KOPT-K1 (cell line): ENCODE data around the gene MX1.

Experiments used
- H3K27ac ChIP-seq: fragments of 200-600 bp; sonication (generic); 2 replicates; pipeline ENCODE4 v1.5.1; 2016; ENCODE audit warnings: antibody characterized with exemption, mild to moderate bottlenecking, low read depth, low read length; ENCODE audit not compliant: poor library complexity, severe bottlenecking
- H3K36me3 ChIP-seq: fragments of 200-600 bp; sonication (generic); 2 replicates; pipeline ENCODE4 v1.5.1; 2017; ENCODE audit warnings: antibody characterized with exemption, mild to moderate bottlenecking, low read length, moderate library complexity; ENCODE audit not compliant: insufficient read depth
- H3K9me3 ChIP-seq: fragments of 200-600 bp; sonication (generic); 2 replicates; pipeline ENCODE4 v1.5.1; 2017; ENCODE audit warnings: antibody characterized with exemption, low read length, mild to moderate bottlenecking; ENCODE audit not compliant: insufficient read depth, poor library complexity, severe bottlenecking

MX1 gene

GRCh38 chr21:41500931-41501381 lies 74.9 kb downstream of the MX1 start:
- Histone ChIP-seq H3K36me3 (no peaks in the 10 kb centered on the region), H3K27ac (no peak overlapping the region), H3K9me3 (no peaks in the 10 kb centered on the region)

GRCh38 chr21:41501919-41502318 lies 75.9 kb downstream of the MX1 start:
- Histone ChIP-seq H3K36me3 (no peaks in the 10 kb centered on the region), H3K27ac (no peak overlapping the region), H3K9me3 (no peaks in the 10 kb centered on the region)

GRCh38 chr21:41503331-41503730 lies 77.3 kb downstream of the MX1 start:
- no peaks in the 10 kb centered on the region for H3K9me3 ChIP-seq
- H3K27ac ChIP-seq: no peak overlapping the region
- no peaks in the 10 kb centered on the region for H3K36me3 ChIP-seq

GRCh38 chr21:41504030-41504429 lies 78.0 kb downstream of the MX1 start:
- Histone ChIP-seq H3K9me3 (no peaks in the 10 kb centered on the region), H3K27ac (no peak overlapping the region), H3K36me3 (no peaks in the 10 kb centered on the region)

- H3K27ac ChIP-seq: no peak overlapping the region
- H3K9me3 ChIP-seq: no peaks in the 10 kb centered on the region
- no peaks in the 10 kb centered on the region for H3K36me3 ChIP-seq
These were observed 80.1 kb downstream of the MX1 start for GRCh38 chr21:41506005-41506594.

GRCh38 chr21:41506611-41507520 lies 80.8 kb downstream of the MX1 start:
- no peak overlapping the region for H3K27ac ChIP-seq
- no peaks in the 10 kb centered on the region for H3K36me3 ChIP-seq
- no peaks in the 10 kb centered on the region for H3K9me3 ChIP-seq

GRCh38 chr21:41507521-41508414 lies 81.7 kb downstream of the MX1 start, which contains the start of gene TMPRSS2:
TSS of gene TMPRSS2 (minus strand) at chr21:41508158. CDS start at chr21:41498133, 10,025 bp downstream.
- no peak within 1 kb of the TSS for H3K27ac ChIP-seq
- H3K36me3 ChIP-seq: no peaks in the 10 kb centered on the region
- no peaks in the 10 kb centered on the region for H3K9me3 ChIP-seq

- Histone ChIP-seq H3K9me3 (no peaks in the 10 kb centered on the region), H3K36me3 (no peaks in the 10 kb centered on the region), H3K27ac (no peak overlapping the region)
These were observed 82.5 kb downstream of the MX1 start for GRCh38 chr21:41508415-41509144.
